HG03175 (cell line): ENCODE data around the gene SUN5.
"Not testable (repeated sequence)": the region's sequence is repeated elsewhere in the genome, so short reads cannot be mapped to it uniquely, and the experiment has no call there.

Source experiments
- ATAC-seq: cut with Tn5 transposase; IDR thresholded peaks from one replicate; pipeline ENCODE4 v1.9.1; 2021; ENCODE audit warnings: mild to moderate bottlenecking, moderate library complexity; ENCODE audit not compliant: unreplicated experiment

The SUN5 gene, protein sequence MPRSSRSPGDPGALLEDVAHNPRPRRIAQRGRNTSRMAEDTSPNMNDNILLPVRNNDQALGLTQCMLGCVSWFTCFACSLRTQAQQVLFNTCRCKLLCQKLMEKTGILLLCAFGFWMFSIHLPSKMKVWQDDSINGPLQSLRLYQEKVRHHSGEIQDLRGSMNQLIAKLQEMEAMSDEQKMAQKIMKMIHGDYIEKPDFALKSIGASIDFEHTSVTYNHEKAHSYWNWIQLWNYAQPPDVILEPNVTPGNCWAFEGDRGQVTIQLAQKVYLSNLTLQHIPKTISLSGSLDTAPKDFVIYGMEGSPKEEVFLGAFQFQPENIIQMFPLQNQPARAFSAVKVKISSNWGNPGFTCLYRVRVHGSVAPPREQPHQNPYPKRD

DNA sequence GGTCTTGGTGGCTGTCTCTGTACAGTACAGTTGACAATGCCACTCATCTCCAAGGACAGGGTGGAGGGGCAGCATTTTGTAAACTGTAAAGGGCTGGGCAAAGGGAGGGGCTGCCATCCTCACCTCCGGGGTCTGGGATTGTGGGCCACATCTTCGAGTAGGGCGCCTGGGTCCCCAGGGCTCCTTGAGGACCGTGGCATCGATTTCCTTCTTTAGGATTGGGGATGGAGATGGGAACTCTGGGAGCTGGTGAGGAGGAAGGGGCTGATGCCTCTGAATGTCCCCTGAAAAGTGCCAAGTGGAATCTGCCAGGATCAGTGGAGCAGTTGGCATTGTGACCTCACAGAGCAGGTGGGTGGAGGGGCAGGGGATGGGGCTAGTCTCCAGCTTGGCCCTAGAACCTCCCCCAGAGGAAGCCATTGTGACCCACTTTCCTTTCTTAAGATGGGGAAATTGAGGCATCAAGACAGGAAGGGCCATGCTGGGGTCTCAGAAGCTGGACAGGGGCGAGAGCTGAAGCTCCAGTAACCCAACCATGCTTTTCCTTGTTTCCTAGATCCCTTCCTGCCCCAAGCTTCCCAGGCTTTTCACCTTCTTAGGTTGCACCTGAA, at the start of gene SUN5:
Gene SUN5, minus strand, starts transcription at position 293 of the 611 bp plus-strand sequence. Its CDS starts 93 bp downstream, at position 200.
- no peak for ATAC-seq

DNA sequence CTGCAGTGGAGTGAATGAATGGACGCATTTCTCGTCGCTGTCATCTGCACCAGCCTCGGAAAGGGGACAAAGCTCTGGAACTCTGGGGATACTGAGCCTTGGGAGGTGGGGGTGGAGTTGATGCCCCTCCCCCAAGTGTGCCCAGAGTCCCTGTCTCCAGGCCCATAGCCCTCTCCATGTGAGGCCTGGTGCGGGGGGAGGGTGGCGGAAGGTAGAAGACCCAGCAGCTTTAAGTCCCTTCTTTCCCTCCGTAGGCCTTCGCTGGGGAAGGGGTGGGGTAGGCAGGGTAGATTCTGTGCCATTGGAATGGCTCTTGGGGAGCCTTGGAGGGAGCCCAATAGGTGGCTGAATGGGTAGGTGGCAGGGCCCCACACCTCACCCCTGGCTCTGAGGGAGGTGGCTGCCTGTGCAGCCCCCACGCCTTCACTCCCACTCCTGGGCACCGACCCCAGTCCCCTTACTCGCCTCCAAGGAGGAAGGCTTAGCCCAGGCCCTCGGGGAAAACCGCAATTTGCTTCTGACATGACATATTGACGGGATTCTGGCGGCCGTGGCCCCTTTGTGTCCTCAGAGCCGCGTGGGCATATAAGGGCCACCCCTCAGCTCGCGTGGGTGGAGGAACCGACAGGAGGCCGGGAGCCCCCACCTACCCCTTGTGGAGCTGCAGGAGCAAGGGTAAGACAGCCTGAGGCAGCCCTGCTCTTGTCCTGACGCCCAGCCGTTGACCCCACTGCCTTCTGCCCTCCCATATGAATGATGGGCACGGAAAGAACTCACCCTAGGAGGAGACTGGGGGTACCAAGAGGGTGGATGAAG, 49.3 kb upstream of the SUN5 start, which contains the start of gene BPIFB3:
Gene BPIFB3, plus strand, starts transcription at position 613 of the 816 bp plus-strand sequence. CDS start 1,533 bp downstream, outside the sequence.
- no peak for ATAC-seq

DNA sequence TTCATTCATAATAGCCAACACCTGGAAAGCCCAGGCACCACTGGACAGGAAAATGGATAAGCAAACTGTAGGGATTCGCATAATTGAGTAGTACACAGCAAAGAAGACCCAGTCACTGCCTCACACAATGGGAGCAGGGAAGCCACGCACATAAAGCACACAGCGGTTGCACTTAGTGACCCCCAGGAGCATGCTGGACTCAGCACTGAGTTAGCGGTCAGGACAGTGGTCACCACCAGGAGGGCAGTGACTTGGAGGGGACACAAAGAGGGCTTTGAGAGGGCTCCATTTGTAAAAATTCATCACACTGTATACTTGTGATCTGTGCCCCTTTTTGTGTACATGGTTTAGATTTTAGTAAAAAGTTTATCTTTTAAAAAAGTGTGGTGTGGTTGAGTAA, 47.1 kb upstream of the SUN5 start:
- ATAC-seq, result no peak

- no peak for ATAC-seq
Observed at GRCh38 chr20:33046412-33046811, 42.2 kb upstream of the SUN5 start.

- not testable (repeated sequence) for ATAC-seq
Observed at GRCh38 chr20:33045129-33045721, 41.0 kb upstream of the SUN5 start.

- no peak for ATAC-seq
Observed at GRCh38 chr20:33043731-33044181, 39.5 kb upstream of the SUN5 start.

- no peak for ATAC-seq
Observed at GRCh38 chr20:33042983-33043730, 38.9 kb upstream of the SUN5 start.

GRCh38 chr20:33042430-33042829, 38.2 kb upstream of the SUN5 start:
- ATAC-seq, result no peak

GRCh38 chr20:33038243-33038642, 34.0 kb upstream of the SUN5 start:
- ATAC-seq, result no peak

DNA sequence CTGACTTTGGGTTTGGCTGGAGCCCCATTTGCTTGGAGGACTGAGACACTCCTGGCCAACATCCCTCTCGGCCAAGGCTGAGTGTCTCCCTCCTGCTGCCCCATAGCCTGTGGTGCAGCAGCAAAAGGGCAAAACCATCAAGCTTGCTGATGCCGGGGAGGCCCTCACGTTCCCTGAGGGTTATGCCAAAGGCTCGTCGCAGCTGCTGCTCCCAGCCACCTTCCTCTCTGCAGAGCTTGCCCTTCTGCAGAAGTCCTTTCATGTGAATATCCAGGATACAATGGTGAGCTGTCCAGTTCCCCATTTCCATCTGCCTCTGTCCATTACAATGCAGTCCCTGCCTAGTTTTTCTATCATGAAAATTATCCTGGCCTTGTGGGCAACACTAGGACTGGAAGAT, 33.2 kb upstream of the SUN5 start:
- no peak for ATAC-seq

- no peak for ATAC-seq
Observed at GRCh38 chr20:33034901-33035492, 30.8 kb upstream of the SUN5 start.

DNA sequence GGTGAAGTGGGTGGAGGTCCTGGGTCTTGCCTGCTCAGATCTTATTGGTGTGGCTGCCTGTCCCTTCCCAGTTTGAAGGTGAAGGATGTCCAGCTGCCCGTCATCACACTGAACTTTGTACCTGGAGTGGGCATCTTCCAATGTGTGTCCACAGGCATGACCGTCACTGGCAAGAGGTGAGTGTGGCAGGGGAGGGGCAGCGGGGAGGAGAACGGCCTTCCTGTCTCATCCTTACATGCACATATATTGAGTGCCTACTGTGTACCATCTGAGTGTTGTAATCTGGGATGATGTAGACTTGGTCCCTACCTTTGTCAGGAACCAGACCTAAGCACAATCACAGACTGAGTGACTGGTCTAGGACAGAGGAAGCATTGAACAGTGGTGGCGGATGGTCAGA, 29.9 kb upstream of the SUN5 start:
- no peak for ATAC-seq

DNA sequence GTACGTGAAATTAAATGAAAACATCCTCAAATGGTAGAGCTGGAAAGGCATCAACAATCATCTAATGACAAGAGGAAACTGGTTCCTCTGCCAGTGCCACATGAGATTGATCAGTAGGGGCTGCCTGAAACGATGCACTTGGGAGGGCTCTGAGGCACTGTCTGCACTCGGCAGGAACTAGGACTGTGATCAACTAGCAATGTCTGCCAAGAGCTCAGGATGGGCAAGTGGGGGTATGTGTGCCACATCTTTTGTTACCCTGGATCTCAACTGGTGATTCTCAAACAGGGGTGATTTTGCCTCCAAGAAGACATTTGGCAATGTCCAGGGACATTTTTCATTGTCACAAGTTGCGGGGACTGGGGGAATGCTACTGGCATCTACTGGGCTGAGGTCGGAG, 29.1 kb upstream of the SUN5 start:
- ATAC-seq, result no peak

DNA sequence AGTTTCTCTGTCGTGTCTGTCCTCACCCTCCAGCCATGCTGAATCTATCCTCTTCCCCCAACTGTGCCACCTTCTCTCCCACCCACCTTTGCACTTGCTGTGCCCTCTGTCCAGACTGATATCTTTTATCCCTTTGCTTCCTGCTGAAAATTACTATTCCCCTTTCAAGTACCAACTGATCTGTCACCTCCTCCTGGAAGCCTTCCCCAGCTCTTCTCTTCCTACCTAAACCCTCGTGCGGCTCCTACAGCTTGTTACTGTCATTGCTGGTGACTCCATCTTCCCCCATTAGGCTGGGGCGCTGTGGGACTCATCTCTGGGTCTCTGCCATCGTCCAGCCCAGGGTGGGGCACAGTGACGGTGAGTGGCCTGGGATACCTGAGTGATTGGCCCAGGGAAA, 28.3 kb upstream of the SUN5 start:
- ATAC-seq, result no peak

DNA sequence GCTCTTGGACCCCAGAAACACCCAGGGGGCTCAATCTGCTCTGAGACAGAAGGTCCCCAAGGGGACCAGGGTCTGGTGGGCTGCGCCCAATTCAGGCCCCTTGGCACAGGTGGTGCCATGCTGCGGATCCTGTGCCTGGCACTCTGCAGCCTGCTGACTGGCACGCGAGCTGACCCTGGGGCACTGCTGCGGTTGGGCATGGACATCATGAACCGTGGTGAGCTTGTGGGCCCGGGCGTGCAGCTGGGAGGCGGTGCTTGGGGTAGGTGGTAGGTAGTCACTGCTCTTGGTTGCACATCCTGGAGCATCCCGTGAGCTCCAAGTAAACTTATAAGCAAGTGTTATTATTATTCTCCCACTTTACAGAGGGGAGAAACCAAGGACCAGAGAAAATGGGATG, 27.3 kb upstream of the SUN5 start, which contains the start of gene BPIFB6:
Gene BPIFB6, plus strand, starts transcription at position 118 of the 400 bp plus-strand sequence. Its CDS starts 0 bp downstream, at position 118.
- ATAC-seq, result no peak

GRCh38 chr20:33030569-33030968, 26.3 kb upstream of the SUN5 start:
- ATAC-seq, result no peak

DNA sequence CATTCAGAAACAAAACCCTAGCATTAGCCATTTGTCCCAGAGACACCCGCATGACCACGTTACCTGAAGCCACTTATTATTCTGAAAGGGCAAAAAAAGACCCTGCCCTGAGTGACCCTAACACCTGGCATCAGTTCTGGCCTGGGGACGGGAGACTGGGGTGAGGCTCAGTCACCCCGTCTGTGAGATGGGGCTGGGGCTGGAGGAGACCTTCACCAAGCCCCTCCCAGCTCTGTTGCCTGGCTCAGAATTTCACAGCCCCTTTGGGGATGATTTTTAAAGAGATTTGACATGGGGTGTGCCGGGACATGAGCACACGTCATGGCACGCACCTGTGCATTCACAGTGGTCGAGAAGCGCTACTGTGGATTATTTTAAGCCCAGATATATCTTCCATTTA, 25.8 kb upstream of the SUN5 start:
- no peak for ATAC-seq

- ATAC-seq, result no peak
Observed at GRCh38 chr20:33028875-33029274, 24.6 kb upstream of the SUN5 start.

- ATAC-seq, result no peak
Observed at GRCh38 chr20:33027769-33028751, 23.8 kb upstream of the SUN5 start.
